Activated CD4-positive, alpha-beta T cell treated with anti-CD3 and anti-CD28 coated beads, Interleukin-2, amount 50 U/mL, for 48 hours (primary cell): ENCODE data around the gene NDUFAB1.
"Not testable (repeated sequence)": the region's sequence is repeated elsewhere in the genome, so short reads cannot be mapped to it uniquely, and the experiment has no call there.

Experiments
- DNase-seq, 2 experiments: peaks; one replicate each; pipeline ENCODE4 v3.0.0-alpha.2; 2020

The NDUFAB1 gene

GRCh38 chr16:23583271-23583670, 12.8 kb downstream of the NDUFAB1 start:
- not testable (repeated sequence) for DNase-seq

- DNase-seq, result no peak
Measured at GRCh38 chr16:23581764-23582163, 14.4 kb downstream of the NDUFAB1 start.

GRCh38 chr16:23580391-23580790, 15.7 kb downstream of the NDUFAB1 start:
- DNase-seq, result no peak

- DNase-seq, result no peak
Measured at GRCh38 chr16:23579371-23579770, 16.7 kb downstream of the NDUFAB1 start.

- no peak for DNase-seq
Measured at GRCh38 chr16:23578101-23578830, 17.9 kb downstream of the NDUFAB1 start.

DNA sequence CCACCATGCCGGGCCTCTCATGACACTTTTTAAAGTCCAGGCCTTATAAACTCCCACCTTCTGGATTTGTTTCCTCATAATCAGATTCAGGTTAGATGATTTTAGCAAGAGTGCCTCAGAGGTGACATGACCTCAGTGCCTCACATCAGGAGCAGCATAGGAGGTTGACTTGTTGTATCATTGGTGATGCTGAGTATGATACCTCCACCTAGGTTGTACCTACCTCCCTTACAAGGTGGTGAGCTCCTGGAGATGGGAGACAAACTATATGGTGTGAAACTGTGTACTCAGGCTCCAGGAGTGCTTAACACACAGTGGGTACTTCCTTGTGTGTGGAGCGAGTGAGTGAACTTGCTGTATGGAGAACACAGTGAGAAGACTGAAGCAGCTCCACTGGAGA, 18.6 kb downstream of the NDUFAB1 start:
- DNase-seq, result no peak

- DNase-seq, result no peak
Measured at GRCh38 chr16:23575834-23576233, 20.3 kb downstream of the NDUFAB1 start.

- no peak for DNase-seq
Measured at GRCh38 chr16:23573817-23574216, 22.3 kb downstream of the NDUFAB1 start.

DNA sequence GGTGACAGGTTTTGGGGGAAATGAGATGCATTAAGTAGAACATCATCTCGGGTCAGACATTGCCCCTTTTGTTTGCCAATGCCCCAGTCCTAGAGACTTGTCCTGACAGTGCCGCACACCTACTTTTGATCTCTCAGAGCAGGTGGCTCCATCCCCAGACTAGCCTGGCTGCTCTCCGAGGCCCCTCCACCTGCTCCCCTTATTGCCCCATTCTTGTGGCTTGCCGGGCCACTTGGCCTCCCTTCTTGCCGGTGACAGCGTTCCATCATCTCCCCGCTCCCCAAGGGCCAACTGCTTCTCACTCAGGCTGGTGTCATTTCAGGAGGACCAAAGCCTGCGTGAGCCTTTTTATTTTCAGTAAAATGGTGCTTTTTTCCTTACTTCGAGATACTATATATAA, 23.7 kb downstream of the NDUFAB1 start:
- DNase-seq, result no peak

DNA sequence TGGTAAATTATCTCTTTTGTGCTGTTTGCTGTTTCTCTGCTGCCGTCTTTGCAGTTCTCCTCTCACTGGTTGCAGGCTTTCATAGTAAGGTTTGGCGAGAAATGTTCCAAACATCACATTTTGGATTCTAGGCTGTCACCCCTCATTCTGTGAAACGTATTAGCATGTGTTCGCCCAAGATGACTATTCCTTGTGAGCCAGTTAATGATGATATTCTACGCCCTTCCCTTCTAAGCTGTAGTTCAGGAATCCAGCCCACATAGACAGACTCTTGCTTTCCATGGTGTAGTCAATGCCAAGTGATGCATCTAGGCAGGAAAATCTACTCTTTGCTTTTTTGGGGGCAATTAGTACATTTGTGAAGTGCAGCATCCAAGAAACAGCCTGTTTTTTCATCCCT, 24.2 kb downstream of the NDUFAB1 start:
- no peak for DNase-seq

GRCh38 chr16:23570992-23571632, 25.0 kb downstream of the NDUFAB1 start:
- DNase-seq, result no peak

DNA sequence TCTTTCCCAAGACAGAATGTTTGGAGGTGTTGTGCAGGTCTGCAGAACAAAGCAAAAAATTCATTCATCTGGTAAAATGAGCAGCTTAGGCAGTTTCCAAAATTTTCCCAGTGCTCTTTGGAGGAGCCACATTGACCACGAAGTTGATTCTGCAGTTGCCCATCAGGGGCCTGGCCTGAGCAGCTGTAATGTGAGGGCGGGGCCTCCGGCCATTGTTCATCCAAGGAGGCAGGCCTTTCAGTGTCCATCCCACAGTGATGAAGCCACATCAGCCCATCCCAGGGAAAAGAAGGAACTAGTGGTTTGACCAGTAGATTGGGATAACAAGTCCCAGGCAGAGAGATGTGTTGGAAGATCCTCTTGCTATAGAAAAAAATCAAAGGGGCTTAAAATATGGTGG, 28.5 kb downstream of the NDUFAB1 start:
- no peak for DNase-seq

DNA sequence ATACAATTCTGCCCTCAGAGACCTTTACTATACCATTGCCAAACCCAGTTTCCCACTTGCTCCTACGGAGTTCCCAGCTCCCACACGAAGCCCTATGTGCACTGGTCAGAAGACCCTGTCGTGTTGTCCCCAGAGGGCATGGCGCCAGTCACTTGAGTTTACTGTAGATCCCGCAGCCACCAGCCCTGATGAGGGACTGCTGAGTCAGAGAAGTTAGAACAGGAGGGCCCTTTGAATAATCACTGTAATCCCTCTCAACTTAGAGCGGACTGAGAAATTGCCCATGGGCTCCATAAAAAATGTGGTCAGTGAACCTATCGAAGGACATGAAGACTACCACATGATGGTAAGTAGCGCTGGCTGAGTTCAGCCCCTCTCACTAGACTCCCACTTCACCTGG, 29.4 kb downstream of the NDUFAB1 start:
- DNase-seq, result no peak

DNA sequence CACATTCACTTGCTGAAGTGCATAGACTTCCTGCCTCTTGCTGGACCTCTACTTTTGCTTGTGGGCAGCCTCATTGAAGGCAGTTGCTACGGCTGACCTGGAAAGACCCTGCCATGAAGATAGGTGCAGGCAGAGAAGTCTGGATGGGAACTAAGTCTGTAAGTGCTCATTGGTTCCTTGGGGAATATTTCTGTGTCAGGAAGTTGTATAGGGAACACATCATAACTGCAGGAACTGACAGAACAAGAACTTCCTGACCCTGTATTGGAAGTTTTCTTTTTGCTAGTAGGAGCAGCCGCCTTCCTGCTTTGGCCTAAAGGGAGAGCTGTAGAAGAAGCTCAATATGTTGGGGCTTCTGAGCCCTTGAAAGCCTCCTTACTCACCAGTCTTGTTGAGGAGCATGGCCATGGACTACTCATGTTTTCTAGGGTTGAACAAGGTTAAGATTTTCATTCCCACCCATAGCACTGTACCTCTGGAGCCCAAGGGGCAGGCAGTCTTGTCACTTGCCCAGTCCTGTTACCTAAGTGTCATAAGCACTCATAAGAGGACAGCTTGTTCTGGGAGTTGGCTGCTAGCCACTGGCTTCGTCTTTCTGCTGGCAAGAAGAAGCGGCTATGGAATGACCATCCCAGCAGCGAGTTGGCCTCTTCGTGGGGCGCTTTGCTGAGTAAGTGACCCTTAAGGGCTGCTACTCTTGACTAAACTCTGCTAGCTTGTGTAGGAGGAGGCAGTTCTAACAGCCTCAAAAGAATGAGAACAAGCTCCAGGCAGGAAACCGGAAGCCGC, 31.3 kb downstream of the NDUFAB1 start:
- no peak for DNase-seq

GRCh38 chr16:23563186-23563585, 32.9 kb downstream of the NDUFAB1 start:
- DNase-seq, result no peak

DNA sequence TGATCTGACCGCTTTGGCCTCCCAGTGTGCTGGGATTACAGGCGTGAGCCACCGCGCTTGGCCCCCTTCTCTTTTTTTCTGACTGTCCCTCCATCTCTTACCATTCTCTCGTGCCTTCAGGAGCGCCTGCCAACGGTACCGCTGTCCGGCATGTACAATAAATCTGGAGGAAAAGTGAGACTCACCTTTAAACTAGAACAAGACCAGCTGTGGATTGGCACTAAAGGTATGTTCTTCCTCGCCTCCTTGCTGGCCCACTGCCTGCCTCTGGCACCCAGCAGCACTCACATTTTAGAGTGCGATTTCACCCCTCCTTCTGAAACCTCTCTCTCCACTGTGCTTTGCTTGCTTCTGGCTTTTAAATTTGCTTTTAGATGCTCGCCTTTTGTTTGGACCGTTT, 33.6 kb downstream of the NDUFAB1 start:
- DNase-seq, result no peak

DNA sequence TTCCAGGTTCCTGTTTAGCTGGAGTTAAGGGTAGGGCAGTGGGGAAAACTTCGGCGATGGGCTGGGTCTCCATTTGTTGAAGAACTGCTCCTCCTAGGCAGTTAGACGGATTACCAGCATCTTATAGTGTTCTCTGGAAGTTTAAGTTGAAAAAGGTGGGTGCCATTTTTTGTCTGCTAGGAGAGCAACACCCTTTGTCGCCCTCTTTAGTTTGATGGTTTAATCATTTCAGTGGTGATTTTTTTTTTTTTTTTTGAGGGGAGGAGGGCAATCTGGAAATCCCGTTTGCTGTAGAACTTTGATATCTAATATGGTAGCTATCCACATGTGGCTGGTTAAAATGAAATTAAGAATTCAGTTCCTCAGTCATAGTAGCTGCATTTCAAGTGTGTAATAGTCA, 34.5 kb downstream of the NDUFAB1 start:
- DNase-seq, result no peak

GRCh38 chr16:23557779-23558702, 38.1 kb downstream of the NDUFAB1 start:
- DNase-seq, result peak; percentile 21 to 27

- peak; percentile 98 to 99 for DNase-seq
Measured at GRCh38 chr16:23556881-23557778, 39.0 kb downstream of the NDUFAB1 start, which contains the start of the genes EARS2 and UBFD1. TSS of gene EARS2 (minus strand) at chr16:23557350. CDS start at chr16:23557343, 7 bp downstream. TSS of gene UBFD1 (plus strand) at chr16:23557727. CDS start at chr16:23557743, 16 bp downstream.

GRCh38 chr16:23554536-23554935, 41.6 kb downstream of the NDUFAB1 start:
- no peak for DNase-seq

DNA sequence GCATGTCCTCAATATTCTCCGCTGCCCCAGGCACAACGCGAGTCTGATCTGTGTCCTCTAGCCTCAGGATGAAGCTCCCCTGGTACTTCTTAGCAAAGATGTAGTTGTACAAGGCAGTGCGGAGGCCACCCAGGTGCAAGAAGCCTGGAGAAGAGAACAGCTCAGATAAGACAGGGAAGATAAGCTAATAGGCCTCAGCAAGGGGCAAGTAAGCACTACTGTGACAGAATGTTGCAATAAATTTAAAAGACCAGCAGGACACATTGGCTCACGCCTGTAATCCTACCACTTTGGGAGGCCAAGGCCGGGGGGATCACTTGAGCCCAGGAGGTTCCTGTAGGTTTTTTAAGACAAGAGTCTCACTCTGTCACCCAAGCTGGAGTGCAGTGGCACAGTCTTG, 44.0 kb downstream of the NDUFAB1 start:
- DNase-seq, result no peak
